HAP-1 (cell line): Measurements from ENCODE around the gene BTBD19.
"Not testable (repeated sequence)": the region's sequence is repeated elsewhere in the genome, so short reads cannot be mapped to it uniquely, and the experiment has no call there.

ENCODE experiments used
- DNase-seq, 2 experiments: peaks; one replicate each; pipeline ENCODE4 v3.0.0-alpha.2; 2016 to 2020; ENCODE audit warnings: low spot score in 2 of 2
- H3K27me3 ChIP-seq: fragments of 250-450 bp; sonication (Bioruptor Pico); 2 replicates; pipeline ENCODE4 v1.5.1; 2020; ENCODE audit warnings: low read depth, mild to moderate bottlenecking, moderate library complexity
- H3K36me3 ChIP-seq: fragments of 250-450 bp; sonication (Bioruptor Pico); replicated peaks from 2 replicates; pipeline ENCODE4 v1.5.1; 2020; ENCODE audit warnings: mild to moderate bottlenecking
- H3K4me1 ChIP-seq: fragments of 250-450 bp; sonication (Bioruptor Pico); 2 replicates; pipeline ENCODE4 v1.5.1; 2020; ENCODE audit warnings: mild to moderate bottlenecking
- H3K4me3 ChIP-seq: fragments of 250-450 bp; sonication (Bioruptor Pico); 2 replicates; pipeline ENCODE4 v1.5.1; 2020; ENCODE audit warnings: mild to moderate bottlenecking, moderate library complexity
- H3K9me3 ChIP-seq: fragments of 250-450 bp; sonication (Bioruptor Pico); 2 replicates; pipeline ENCODE4 v1.5.1; 2020; ENCODE audit warnings: mild to moderate bottlenecking, moderate library complexity
- in situ Hi-C: fragments of 300-500 bp; cut with MboI; formaldehyde crosslinking; loops from 3 replicates; pipeline ENCODE4 v1.14.3; 2020; ENCODE audit warnings: low sequenced_read_pairs, inconsistent platforms, mixed read lengths

The BTBD19 gene

GRCh38 chr1:44784094-44785028 is 24.0 kb upstream of the BTBD19 start:
- Histone ChIP-seq H3K27me3 (no peaks in the 10 kb centered on the region), H3K9me3 (no peaks in the 10 kb centered on the region), H3K4me1 (peaks cover 10% of the 10 kb centered on the region), H3K36me3 (peaks cover 25% of the 10 kb centered on the region), H3K4me3 (no peak overlapping the region)
- in situ Hi-C loops = no loop called here
- DNase-seq = no peak

GRCh38 chr1:44785029-44785380 is 23.3 kb upstream of the BTBD19 start:
- Histone ChIP-seq H3K27me3 (no peaks in the 10 kb centered on the region), H3K36me3 (peaks cover 18% of the 10 kb centered on the region), H3K9me3 (no peaks in the 10 kb centered on the region), H3K4me1 (peaks cover 10% of the 10 kb centered on the region), H3K4me3 (no peak overlapping the region)
- no peak for DNase-seq
- in situ Hi-C loops = no loop called here

- DNase-seq = no peak
- H3K27me3 ChIP-seq = no peaks in the 10 kb centered on the region
- H3K9me3 ChIP-seq = no peaks in the 10 kb centered on the region
- peaks cover 10% of the 10 kb centered on the region for H3K4me1 ChIP-seq
- peak overlapping the region; percentile 38 for H3K4me3 ChIP-seq
- H3K36me3 ChIP-seq = peaks cover 12% of the 10 kb centered on the region
- in situ Hi-C loops = no loop called here
Measured at GRCh38 chr1:44785501-44786137, 22.7 kb upstream of the BTBD19 start.

GRCh38 chr1:44786138-44786840 is 22.0 kb upstream of the BTBD19 start:
- Histone ChIP-seq H3K4me1 (peaks cover 10% of the 10 kb centered on the region), H3K27me3 (no peaks in the 10 kb centered on the region), H3K9me3 (no peaks in the 10 kb centered on the region), H3K4me3 (peak overlapping the region; percentile 38), H3K36me3 (peaks cover 6% of the 10 kb centered on the region)
- peak; percentile 81 to 91 for DNase-seq
- in situ Hi-C loops = no loop called here

GRCh38 chr1:44786841-44787426 is 21.4 kb upstream of the BTBD19 start:
- H3K27me3 ChIP-seq = no peaks in the 10 kb centered on the region
- H3K36me3 ChIP-seq = no peaks in the 10 kb centered on the region; the same call in 1 of the 2 replicates
- no peaks in the 10 kb centered on the region for H3K9me3 ChIP-seq
- in situ Hi-C loops = no loop called here
- peaks cover 10% of the 10 kb centered on the region for H3K4me1 ChIP-seq
- peak overlapping the region; percentile 38 for H3K4me3 ChIP-seq
- DNase-seq = no peak

GRCh38 chr1:44787506-44787905 is 20.8 kb upstream of the BTBD19 start:
- no peak for DNase-seq
- no peaks in the 10 kb centered on the region; the same call in 1 of the 2 replicates for H3K36me3 ChIP-seq
- no peaks in the 10 kb centered on the region for H3K9me3 ChIP-seq
- in situ Hi-C loops = no loop called here
- no peak overlapping the region for H3K4me3 ChIP-seq
- peaks cover 10% of the 10 kb centered on the region for H3K4me1 ChIP-seq
- H3K27me3 ChIP-seq = no peaks in the 10 kb centered on the region

- peaks cover 10% of the 10 kb centered on the region for H3K4me1 ChIP-seq
- no peaks in the 10 kb centered on the region for H3K36me3 ChIP-seq
- in situ Hi-C loops = no loop called here
- no peak within 1 kb of the TSS for H3K4me3 ChIP-seq
- H3K9me3 ChIP-seq = no peaks in the 10 kb centered on the region
- no peak for DNase-seq
- H3K27me3 ChIP-seq = no peaks in the 10 kb centered on the region
Measured at GRCh38 chr1:44788120-44788860, 20.0 kb upstream of the BTBD19 start, which contains the start of gene BEST4. Gene BEST4 (minus strand): TSS chr1:44788170. CDS start chr1:44787705, 465 bp downstream.

GRCh38 chr1:44790968-44791801 is 17.1 kb upstream of the BTBD19 start:
- Histone ChIP-seq H3K4me1 (peaks cover 6% of the 10 kb centered on the region), H3K27me3 (no peaks in the 10 kb centered on the region), H3K9me3 (no peaks in the 10 kb centered on the region), H3K4me3 (no peak overlapping the region), H3K36me3 (no peaks in the 10 kb centered on the region)
- in situ Hi-C loops = no loop called here
- no peak for DNase-seq

GRCh38 chr1:44792736-44793502 is 15.4 kb upstream of the BTBD19 start:
- Histone ChIP-seq H3K27me3 (no peaks in the 10 kb centered on the region), H3K4me3 (no peak overlapping the region), H3K36me3 (no peaks in the 10 kb centered on the region), H3K9me3 (no peaks in the 10 kb centered on the region), H3K4me1 (no peaks in the 10 kb centered on the region; the same call in 1 of the 2 replicates)
- in situ Hi-C loops = no loop called here
- no peak for DNase-seq

- H3K27me3 ChIP-seq, H3K4me3 ChIP-seq, in situ Hi-C loops, H3K4me1 ChIP-seq, DNase-seq, H3K9me3 ChIP-seq: not testable (repeated sequence)
- peaks cover 10% of the 10 kb centered on the region for H3K36me3 ChIP-seq
Measured at GRCh38 chr1:44797886-44798285, 10.4 kb upstream of the BTBD19 start.

GRCh38 chr1:44798481-44799365 is 9.6 kb upstream of the BTBD19 start:
- no peak for DNase-seq
- Histone ChIP-seq H3K9me3 (no peaks in the 10 kb centered on the region), H3K4me1 (no peaks in the 10 kb centered on the region; the same call in 1 of the 2 replicates), H3K27me3 (no peaks in the 10 kb centered on the region), H3K4me3 (no peak overlapping the region), H3K36me3 (peaks cover 19% of the 10 kb centered on the region)
- in situ Hi-C loops = no loop called here
